ENCODE results near the gene UBL7.

UBL7 gene

GRCh38 chr15:74425630-74426029, 35.3 kb downstream of the UBL7 start:
- Mint-ChIP-seq H3K27me3 (no peaks in the 10 kb centered on the region), H3K36me3 (peaks cover 96% of the 10 kb centered on the region), H3K27ac (peak overlapping the region; percentile 94), H3K4me3 (peak overlapping the region; percentile 94), H3K9me3 (no peaks in the 10 kb centered on the region), H3K4me1 (peaks cover 100% of the 10 kb centered on the region)
- ATAC-seq: no peak

DNA sequence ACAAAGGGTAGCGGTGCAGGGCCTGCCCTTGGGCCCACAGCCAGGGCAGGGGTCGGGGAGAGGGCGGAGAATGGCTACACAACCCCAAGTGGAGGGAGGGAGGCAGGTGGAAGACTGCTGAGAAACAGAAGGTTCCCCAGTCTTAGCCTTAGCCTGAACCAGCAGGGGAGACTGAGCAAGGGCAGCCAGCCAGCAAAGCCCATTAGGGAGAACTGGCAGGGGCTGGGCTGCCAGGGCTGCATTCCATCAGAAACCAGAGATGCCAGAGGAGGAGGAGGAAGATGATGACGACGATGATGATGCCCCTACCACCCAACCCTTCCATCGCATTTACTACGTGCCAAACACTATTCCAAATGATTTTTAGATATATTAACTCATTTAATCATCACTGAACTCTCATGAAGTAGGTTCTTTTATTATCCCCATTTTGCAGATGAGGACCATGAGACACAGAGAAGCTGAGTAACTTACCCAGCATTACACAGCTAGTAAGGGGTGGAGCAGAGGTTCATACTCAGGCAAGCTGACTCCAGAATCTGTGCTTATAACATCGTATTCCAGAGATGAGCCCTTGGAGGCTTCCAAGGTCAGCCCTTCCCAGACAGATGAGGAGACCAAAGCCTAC, 35.9 kb downstream of the UBL7 start:
- ATAC-seq: no peak
- H3K4me1 Mint-ChIP-seq: peaks cover 100% of the 10 kb centered on the region

GRCh38 chr15:74423431-74424257, 37.3 kb downstream of the UBL7 start:
- peaks cover 96% of the 10 kb centered on the region for H3K36me3 Mint-ChIP-seq
- peak overlapping the region; percentile 94 for H3K4me3 Mint-ChIP-seq

More for the DNA sequence above, 35.9 kb downstream of the UBL7 start:
- H3K36me3 Mint-ChIP-seq: peaks cover 96% of the 10 kb centered on the region
- no peaks in the 10 kb centered on the region for H3K27me3 Mint-ChIP-seq
- H3K27ac Mint-ChIP-seq: peak overlapping the region; percentile 94
- H3K4me3 Mint-ChIP-seq: peak overlapping the region; percentile 94
- no peaks in the 10 kb centered on the region for H3K9me3 Mint-ChIP-seq

DNA sequence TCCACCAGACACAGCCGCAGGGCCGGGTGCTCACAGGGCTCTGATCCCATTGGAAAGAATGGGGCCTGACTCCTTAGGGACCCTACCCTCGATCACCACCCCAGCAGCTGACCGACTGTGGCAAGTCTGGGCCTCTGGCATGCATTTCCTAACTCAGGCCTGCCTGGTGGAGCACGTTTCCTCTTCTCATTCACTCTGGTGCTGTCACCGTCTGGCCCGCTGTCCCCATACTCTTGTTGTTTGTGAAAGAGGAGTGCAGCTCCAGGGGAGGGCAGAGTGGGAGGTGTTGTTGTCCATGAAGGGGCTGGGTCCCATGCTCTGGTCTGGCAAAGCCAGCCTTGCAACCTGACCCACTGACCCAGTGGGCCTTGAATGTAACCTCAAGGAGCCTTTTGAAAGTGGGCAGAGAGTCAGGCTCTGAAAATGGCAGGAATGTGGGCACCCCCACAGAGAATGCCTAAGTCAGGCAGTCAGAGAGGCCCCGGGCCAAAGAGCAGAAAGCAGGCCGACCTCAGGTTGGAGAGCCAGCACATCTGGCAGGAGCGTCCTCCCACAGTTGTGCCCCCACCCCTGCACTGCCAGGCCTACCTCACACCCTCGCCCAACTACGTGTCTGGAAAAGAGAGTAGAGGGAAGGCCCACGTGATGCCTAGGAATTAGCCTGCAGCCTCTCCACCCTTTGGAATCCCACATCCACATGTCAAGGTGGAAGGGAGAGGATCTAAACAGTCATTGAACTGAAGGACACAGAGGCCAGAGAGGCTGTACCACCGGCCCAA, 38.1 kb downstream of the UBL7 start:
- Mint-ChIP-seq H3K4me3 (peak overlapping the region; percentile 94), H3K27ac (peak overlapping the region; percentile 94), H3K36me3 (peaks cover 95% of the 10 kb centered on the region), H3K27me3 (no peaks in the 10 kb centered on the region), H3K9me3 (no peaks in the 10 kb centered on the region), H3K4me1 (peaks cover 100% of the 10 kb centered on the region)
- ATAC-seq: peak; percentile 55

More at GRCh38 chr15:74423431-74424257, 37.3 kb downstream of the UBL7 start:
- ATAC-seq: peak; percentile 2
- Mint-ChIP-seq H3K27ac (peak overlapping the region; percentile 94), H3K27me3 (no peaks in the 10 kb centered on the region), H3K4me1 (peaks cover 100% of the 10 kb centered on the region), H3K9me3 (no peaks in the 10 kb centered on the region)

DNA sequence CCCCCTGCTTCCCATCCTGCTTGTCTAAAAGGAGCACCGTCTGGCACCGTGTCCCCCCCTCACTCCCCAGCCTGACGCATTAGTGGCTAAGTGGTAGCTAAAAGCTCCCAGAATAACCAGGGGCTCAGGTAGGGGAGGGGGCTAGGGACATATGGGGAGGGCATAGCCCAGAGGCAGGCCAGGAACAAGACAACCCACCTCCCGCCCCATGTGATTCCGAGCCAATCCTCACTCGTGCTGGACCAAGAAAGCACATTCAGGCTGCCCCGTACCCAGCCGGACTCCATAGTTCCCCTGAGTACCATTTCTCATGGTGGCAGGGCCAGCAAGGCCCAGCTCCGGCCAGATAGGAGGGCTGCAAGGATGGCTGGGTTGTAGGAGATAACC, 38.7 kb downstream of the UBL7 start:
- peaks cover 95% of the 10 kb centered on the region for H3K36me3 Mint-ChIP-seq
- ATAC-seq: no peak
- H3K27ac Mint-ChIP-seq: peak overlapping the region; percentile 94
- H3K9me3 Mint-ChIP-seq: no peaks in the 10 kb centered on the region
- H3K27me3 Mint-ChIP-seq: no peaks in the 10 kb centered on the region
- H3K4me1 Mint-ChIP-seq: peaks cover 100% of the 10 kb centered on the region
- H3K4me3 Mint-ChIP-seq: peak overlapping the region; percentile 94

- H3K27ac Mint-ChIP-seq: peak overlapping the region; percentile 94
- ATAC-seq: no peak
- peaks cover 100% of the 10 kb centered on the region for H3K4me1 Mint-ChIP-seq
- H3K9me3 Mint-ChIP-seq: no peaks in the 10 kb centered on the region
- H3K27me3 Mint-ChIP-seq: no peaks in the 10 kb centered on the region
- peak overlapping the region; percentile 94 for H3K4me3 Mint-ChIP-seq
- peaks cover 95% of the 10 kb centered on the region for H3K36me3 Mint-ChIP-seq
These were observed 39.4 kb downstream of the UBL7 start for GRCh38 chr15:74421302-74422245.

GRCh38 chr15:74420193-74420905, 40.6 kb downstream of the UBL7 start:
- peak overlapping the region; percentile 94 for H3K27ac Mint-ChIP-seq
- peaks cover 100% of the 10 kb centered on the region for H3K4me1 Mint-ChIP-seq
- H3K27me3 Mint-ChIP-seq: no peaks in the 10 kb centered on the region

DNA sequence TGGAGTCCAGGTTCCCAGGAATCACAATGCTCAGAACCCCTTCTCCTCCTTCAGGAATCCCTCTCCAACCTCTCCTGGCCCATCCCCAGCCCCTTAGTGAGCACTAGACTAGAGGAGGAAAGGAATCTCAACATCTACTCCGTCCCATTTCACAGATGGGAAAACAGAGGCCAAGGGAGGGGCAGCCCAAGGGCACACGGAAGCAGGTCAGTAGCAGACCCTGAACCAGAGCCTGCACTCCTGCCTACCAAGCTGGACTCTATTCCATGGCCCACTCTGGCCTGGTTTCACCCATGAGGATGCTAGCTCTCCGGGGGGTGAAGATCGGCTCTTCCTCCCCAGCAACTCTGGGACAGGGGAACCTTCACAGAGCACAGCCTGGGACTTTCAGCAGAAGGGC, 41.5 kb downstream of the UBL7 start:
- Mint-ChIP-seq H3K4me3 (peak overlapping the region; percentile 78), H3K27ac (peak overlapping the region; percentile 94), H3K9me3 (no peaks in the 10 kb centered on the region), H3K4me1 (peaks cover 98% of the 10 kb centered on the region), H3K27me3 (no peaks in the 10 kb centered on the region), H3K36me3 (peaks cover 96% of the 10 kb centered on the region)
- ATAC-seq: no peak

More at GRCh38 chr15:74420193-74420905, 40.6 kb downstream of the UBL7 start:
- Mint-ChIP-seq H3K9me3 (no peaks in the 10 kb centered on the region), H3K36me3 (peaks cover 95% of the 10 kb centered on the region), H3K4me3 (peak overlapping the region; percentile 94)
- peak; percentile 7 for ATAC-seq

- ATAC-seq: peak; percentile 1
- Mint-ChIP-seq H3K4me3 (peak overlapping the region; percentile 78), H3K27ac (peak overlapping the region; percentile 94), H3K4me1 (peaks cover 98% of the 10 kb centered on the region), H3K9me3 (no peaks in the 10 kb centered on the region), H3K27me3 (no peaks in the 10 kb centered on the region), H3K36me3 (peaks cover 96% of the 10 kb centered on the region)
These were observed 42.2 kb downstream of the UBL7 start for GRCh38 chr15:74418575-74419338.

- peaks cover 98% of the 10 kb centered on the region for H3K4me1 Mint-ChIP-seq
- peak overlapping the region; percentile 94 for H3K27ac Mint-ChIP-seq
- ATAC-seq: no peak
- no peaks in the 10 kb centered on the region for H3K27me3 Mint-ChIP-seq
- H3K4me3 Mint-ChIP-seq: peak overlapping the region; percentile 59
- H3K36me3 Mint-ChIP-seq: peaks cover 96% of the 10 kb centered on the region
- H3K9me3 Mint-ChIP-seq: no peaks in the 10 kb centered on the region
These were observed 43.3 kb downstream of the UBL7 start for GRCh38 chr15:74417670-74418069.

DNA sequence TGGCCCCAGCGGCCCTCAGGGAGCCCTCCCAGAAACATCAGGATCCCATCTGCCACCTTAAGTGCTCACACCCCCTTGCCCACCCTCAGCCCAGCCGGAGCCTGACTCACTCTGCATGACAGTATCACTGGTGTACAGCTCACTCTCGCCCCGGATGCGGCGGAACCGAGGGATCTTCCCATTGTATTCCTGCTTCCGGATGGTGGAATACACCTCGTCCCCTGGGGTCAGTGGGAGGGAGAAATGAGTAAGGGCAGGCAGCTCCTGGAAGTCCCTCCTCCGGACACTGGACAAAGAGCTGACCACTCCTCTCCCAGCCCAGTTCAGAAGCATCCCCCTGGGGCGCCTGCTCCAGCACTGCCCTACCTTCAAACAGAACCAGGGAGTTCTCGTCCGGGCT, 43.7 kb downstream of the UBL7 start:
- H3K36me3 Mint-ChIP-seq: peaks cover 98% of the 10 kb centered on the region
- no peaks in the 10 kb centered on the region for H3K9me3 Mint-ChIP-seq

GRCh38 chr15:74415966-74416916, 44.7 kb downstream of the UBL7 start:
- ATAC-seq: no peak
- Mint-ChIP-seq H3K4me1 (peaks cover 98% of the 10 kb centered on the region), H3K36me3 (peaks cover 99% of the 10 kb centered on the region), H3K9me3 (no peaks in the 10 kb centered on the region), H3K27me3 (no peaks in the 10 kb centered on the region), H3K27ac (peak overlapping the region; percentile 94), H3K4me3 (peak overlapping the region; percentile 59)

More for the DNA sequence above, 43.7 kb downstream of the UBL7 start:
- H3K27me3 Mint-ChIP-seq: no peaks in the 10 kb centered on the region
- ATAC-seq: no peak
- H3K27ac Mint-ChIP-seq: peak overlapping the region; percentile 94
- peak overlapping the region; percentile 59 for H3K4me3 Mint-ChIP-seq
- H3K4me1 Mint-ChIP-seq: peaks cover 98% of the 10 kb centered on the region
